ENCODE data around the gene DENND4A. TPM values are rescaled to one million over a fixed set of nuclear protein-coding genes. Genes with fewer than 3 reads are reported as not detected.

The DENND4A gene
- 100 to 1,000 TPM; 114 to 121 TPM for total RNA-seq

- DNase-seq (ENCODE audit: low spot score) (peak; percentile 100), ATAC-seq (peak; percentile 91 to 95)
- Mint-ChIP-seq H3K36me3 (no peaks in the 10 kb centered on the region), H3K4me1 (ENCODE audit: low read depth in 2 of 2) (peaks cover 53 to 58% of the 10 kb centered on the region in 2 donors), H3K4me3 (peak within 1 kb of the TSS; percentile 86), H3K9me3 (no peaks in the 10 kb centered on the region), H3K27ac (peak within 1 kb of the TSS; percentile 94 to 100), H3K27me3 (no peaks in the 10 kb centered on the region)
These were observed at the start of gene DENND4A for GRCh38 chr15:65792138-65792987. Gene DENND4A (minus strand): TSS chr15:65792293. CDS start chr15:65756450, 35,843 bp downstream.

GRCh38 chr15:65841121-65841930, 49.2 kb upstream of the DENND4A start:
- no peak for DNase-seq (ENCODE audit: low spot score)
- no peaks in the 10 kb centered on the region for H3K9me3 Mint-ChIP-seq
- no peaks in the 10 kb centered on the region for H3K36me3 Mint-ChIP-seq
- H3K27ac Mint-ChIP-seq: peak overlapping the region in 1 of 2 donors; percentile 31
- no peak overlapping the region for H3K4me3 Mint-ChIP-seq
- no peaks in the 10 kb centered on the region for H3K27me3 Mint-ChIP-seq
- no peak for ATAC-seq
- peaks cover 6 to 10% of the 10 kb centered on the region in 2 donors for H3K4me1 Mint-ChIP-seq (ENCODE audit: low read depth in 2 of 2)

GRCh38 chr15:65839985-65840384, 47.9 kb upstream of the DENND4A start:
- no peak overlapping the region for H3K4me3 Mint-ChIP-seq
- DNase-seq (ENCODE audit: low spot score) (no peak), ATAC-seq (no peak)
- H3K36me3 Mint-ChIP-seq: no peaks in the 10 kb centered on the region
- no peak overlapping the region for H3K27ac Mint-ChIP-seq
- peaks cover 6 to 17% of the 10 kb centered on the region in 2 donors for H3K4me1 Mint-ChIP-seq (ENCODE audit: low read depth in 2 of 2)
- no peaks in the 10 kb centered on the region for H3K9me3 Mint-ChIP-seq
- no peaks in the 10 kb centered on the region for H3K27me3 Mint-ChIP-seq

- Mint-ChIP-seq H3K27ac (peak overlapping the region in 1 of 2 donors; percentile 34), H3K9me3 (no peaks in the 10 kb centered on the region), H3K36me3 (no peaks in the 10 kb centered on the region), H3K27me3 (no peaks in the 10 kb centered on the region), H3K4me1 (ENCODE audit: low read depth in 2 of 2) (peaks cover 6 to 20% of the 10 kb centered on the region in 2 donors), H3K4me3 (no peak overlapping the region)
- DNase-seq (ENCODE audit: low spot score): no peak
- ATAC-seq: no peak
These were observed 47.3 kb upstream of the DENND4A start for GRCh38 chr15:65839354-65839901.

- DNase-seq (ENCODE audit: low spot score) (no peak), ATAC-seq (peak in 1 of 2 donors; percentile 75)
- peaks cover 22 to 38% of the 10 kb centered on the region in 2 donors for H3K4me1 Mint-ChIP-seq (ENCODE audit: low read depth in 2 of 2)
- H3K9me3 Mint-ChIP-seq: no peaks in the 10 kb centered on the region
- peak overlapping the region; percentile 60 to 73 for H3K27ac Mint-ChIP-seq
- no peak overlapping the region for H3K4me3 Mint-ChIP-seq
- no peaks in the 10 kb centered on the region for H3K27me3 Mint-ChIP-seq
- no peaks in the 10 kb centered on the region for H3K36me3 Mint-ChIP-seq
These were observed 45.5 kb upstream of the DENND4A start for GRCh38 chr15:65837301-65838294.

- Mint-ChIP-seq H3K4me1 (ENCODE audit: low read depth in 2 of 2) (peaks cover 28 to 44% of the 10 kb centered on the region in 2 donors), H3K27ac (peak overlapping the region in 1 of 2 donors; percentile 52), H3K9me3 (no peaks in the 10 kb centered on the region), H3K4me3 (no peak overlapping the region), H3K36me3 (no peaks in the 10 kb centered on the region), H3K27me3 (no peaks in the 10 kb centered on the region)
- no peak for ATAC-seq
- DNase-seq (ENCODE audit: low spot score): no peak
These were observed 44.6 kb upstream of the DENND4A start for GRCh38 chr15:65836665-65837064.

GRCh38 chr15:65835447-65835846, 43.4 kb upstream of the DENND4A start:
- peak overlapping the region; percentile 24 to 99 for H3K27ac Mint-ChIP-seq
- H3K36me3 Mint-ChIP-seq: no peaks in the 10 kb centered on the region
- peaks cover 32 to 49% of the 10 kb centered on the region in 2 donors for H3K4me1 Mint-ChIP-seq (ENCODE audit: low read depth in 2 of 2)
- no peak for ATAC-seq
- no peak overlapping the region for H3K4me3 Mint-ChIP-seq
- H3K9me3 Mint-ChIP-seq: no peaks in the 10 kb centered on the region
- H3K27me3 Mint-ChIP-seq: no peaks in the 10 kb centered on the region
- DNase-seq (ENCODE audit: low spot score): no peak

- no peaks in the 10 kb centered on the region for H3K36me3 Mint-ChIP-seq
- DNase-seq (ENCODE audit: low spot score) (no peak), ATAC-seq (no peak)
- H3K27ac Mint-ChIP-seq: peak overlapping the region; percentile 24 to 99
- H3K4me3 Mint-ChIP-seq: no peak overlapping the region
- no peaks in the 10 kb centered on the region for H3K27me3 Mint-ChIP-seq
- no peaks in the 10 kb centered on the region for H3K9me3 Mint-ChIP-seq
- peaks cover 32 to 52% of the 10 kb centered on the region in 2 donors for H3K4me1 Mint-ChIP-seq (ENCODE audit: low read depth in 2 of 2)
These were observed 42.6 kb upstream of the DENND4A start for GRCh38 chr15:65834603-65835282.

- peaks cover 40 to 61% of the 10 kb centered on the region in 2 donors for H3K4me1 Mint-ChIP-seq (ENCODE audit: low read depth in 2 of 2)
- peak overlapping the region; percentile 89 for H3K4me3 Mint-ChIP-seq
- no peaks in the 10 kb centered on the region for H3K36me3 Mint-ChIP-seq
- no peaks in the 10 kb centered on the region for H3K9me3 Mint-ChIP-seq
- peak overlapping the region; percentile 96 to 99 for H3K27ac Mint-ChIP-seq
- no peaks in the 10 kb centered on the region for H3K27me3 Mint-ChIP-seq
- ATAC-seq (peak; percentile 69 to 73), DNase-seq (ENCODE audit: low spot score) (no peak)
These were observed 41.6 kb upstream of the DENND4A start for GRCh38 chr15:65833501-65834205.

GRCh38 chr15:65832549-65833364, 40.7 kb upstream of the DENND4A start:
- no peaks in the 10 kb centered on the region for H3K27me3 Mint-ChIP-seq
- H3K9me3 Mint-ChIP-seq: no peaks in the 10 kb centered on the region
- DNase-seq (ENCODE audit: low spot score) (peak; percentile 68), ATAC-seq (peak; percentile 84 to 85)
- H3K4me3 Mint-ChIP-seq: peak overlapping the region; percentile 89
- peaks cover 47 to 67% of the 10 kb centered on the region in 2 donors for H3K4me1 Mint-ChIP-seq (ENCODE audit: low read depth in 2 of 2)
- peak overlapping the region; percentile 96 to 99 for H3K27ac Mint-ChIP-seq
- H3K36me3 Mint-ChIP-seq: no peaks in the 10 kb centered on the region

GRCh38 chr15:65829130-65829764, 37.2 kb upstream of the DENND4A start:
- H3K36me3 Mint-ChIP-seq: no peaks in the 10 kb centered on the region
- DNase-seq (ENCODE audit: low spot score) (no peak), ATAC-seq (no peak)
- peak overlapping the region; percentile 85 to 97 for H3K27ac Mint-ChIP-seq
- H3K9me3 Mint-ChIP-seq: no peaks in the 10 kb centered on the region
- peaks cover 48 to 53% of the 10 kb centered on the region in 2 donors for H3K4me1 Mint-ChIP-seq (ENCODE audit: low read depth in 2 of 2)
- H3K27me3 Mint-ChIP-seq: no peaks in the 10 kb centered on the region
- peak overlapping the region; percentile 69 for H3K4me3 Mint-ChIP-seq
